GOT3 (cell line): Measurements from ENCODE around the gene ZEB2.
"Not testable (repeated sequence)": the region's sequence is repeated elsewhere in the genome, so short reads cannot be mapped to it uniquely, and the experiment has no call there.

ENCODE experiments used
- DNase-seq: peaks from one replicate; lab custom pipeline; 2025; ENCODE audit warnings: mixed read lengths; lab: John Stamatoyannopoulos, UW

The ZEB2 gene

DNA sequence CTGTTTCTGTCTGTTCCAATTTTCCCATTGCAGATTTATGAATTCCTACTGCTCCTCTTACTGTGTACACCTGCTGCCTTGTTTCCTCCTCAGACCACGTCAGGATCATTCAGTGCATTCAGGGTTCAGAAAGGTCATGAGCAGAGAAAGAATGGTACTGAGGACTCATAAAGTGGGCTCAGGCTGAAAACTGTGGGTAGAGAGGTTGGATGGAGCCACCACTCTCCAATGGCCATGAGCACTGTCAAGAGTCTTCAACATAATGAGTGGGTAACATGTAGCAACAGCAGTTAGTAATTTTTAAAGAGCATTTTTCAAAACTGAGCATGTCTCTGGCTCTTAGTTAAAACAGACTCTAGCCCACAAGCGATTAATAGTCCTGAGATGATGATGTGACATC, 138.2 kb downstream of the ZEB2 start:
- no peak for DNase-seq

- DNase-seq = no peak
Observed at GRCh38 chr2:144379851-144380311, 140.0 kb downstream of the ZEB2 start.

DNA sequence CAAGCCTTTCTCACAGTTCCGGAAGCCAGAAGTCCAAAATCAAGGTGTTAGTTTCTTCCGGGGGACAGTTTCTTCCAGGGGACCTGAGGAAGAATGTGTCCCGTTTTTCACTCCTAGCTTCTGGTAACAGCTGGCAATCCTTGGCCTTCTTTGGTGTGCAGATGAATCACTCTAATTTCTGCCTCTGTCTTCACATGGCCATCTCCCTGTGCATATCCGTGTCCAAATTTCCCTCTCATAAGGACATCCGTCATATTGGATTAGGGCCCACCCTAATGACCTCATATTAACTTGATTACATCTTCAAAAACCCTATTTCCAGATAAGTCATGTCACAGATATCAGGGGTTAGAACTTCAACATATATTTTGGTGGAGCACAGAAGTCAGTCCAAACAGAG, 141.4 kb downstream of the ZEB2 start:
- no peak for DNase-seq

DNA sequence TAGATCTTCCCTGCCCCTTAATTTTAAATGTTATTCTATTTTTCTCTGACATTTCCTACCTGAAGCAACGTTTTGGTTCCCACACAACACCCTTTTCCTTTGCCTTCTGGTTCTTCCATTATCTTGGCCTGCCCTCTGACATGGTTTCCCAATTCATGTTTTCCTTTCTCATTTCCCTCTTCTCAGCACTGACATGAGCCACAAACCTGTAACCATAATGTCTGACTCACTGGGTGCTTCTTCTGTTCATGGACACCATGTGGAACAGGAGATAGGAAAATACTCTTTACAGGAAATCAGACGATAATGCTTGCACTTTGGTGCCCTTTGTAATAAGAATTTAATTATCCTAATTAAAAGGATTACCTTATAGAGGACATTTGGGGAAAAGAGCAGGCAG, 142.0 kb downstream of the ZEB2 start:
- DNase-seq = no peak

GRCh38 chr2:144376926-144377325, 143.0 kb downstream of the ZEB2 start:
- no peak for DNase-seq

DNA sequence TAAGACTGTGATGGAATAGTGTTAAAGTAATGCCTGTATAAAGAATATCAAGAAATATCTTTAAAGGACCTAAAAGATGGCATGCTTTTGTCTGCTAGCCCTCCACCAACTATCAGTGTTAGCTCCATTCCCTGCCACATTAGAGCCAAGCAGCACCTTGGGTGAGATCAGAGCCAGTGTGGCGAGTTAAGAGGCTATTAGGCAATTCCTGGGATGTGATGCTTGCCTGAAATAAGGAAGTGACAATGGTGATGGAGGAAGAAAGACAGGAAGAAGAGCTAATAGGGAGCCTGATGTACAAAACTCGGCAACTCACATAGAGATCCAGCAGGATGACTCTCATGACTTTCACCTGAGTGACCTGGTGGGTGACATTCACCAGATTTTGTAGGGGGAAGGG, 143.5 kb downstream of the ZEB2 start:
- DNase-seq = no peak

GRCh38 chr2:144374163-144374661, 145.7 kb downstream of the ZEB2 start:
- DNase-seq = no peak

- no peak for DNase-seq
Observed at GRCh38 chr2:144372410-144373080, 147.4 kb downstream of the ZEB2 start.

DNA sequence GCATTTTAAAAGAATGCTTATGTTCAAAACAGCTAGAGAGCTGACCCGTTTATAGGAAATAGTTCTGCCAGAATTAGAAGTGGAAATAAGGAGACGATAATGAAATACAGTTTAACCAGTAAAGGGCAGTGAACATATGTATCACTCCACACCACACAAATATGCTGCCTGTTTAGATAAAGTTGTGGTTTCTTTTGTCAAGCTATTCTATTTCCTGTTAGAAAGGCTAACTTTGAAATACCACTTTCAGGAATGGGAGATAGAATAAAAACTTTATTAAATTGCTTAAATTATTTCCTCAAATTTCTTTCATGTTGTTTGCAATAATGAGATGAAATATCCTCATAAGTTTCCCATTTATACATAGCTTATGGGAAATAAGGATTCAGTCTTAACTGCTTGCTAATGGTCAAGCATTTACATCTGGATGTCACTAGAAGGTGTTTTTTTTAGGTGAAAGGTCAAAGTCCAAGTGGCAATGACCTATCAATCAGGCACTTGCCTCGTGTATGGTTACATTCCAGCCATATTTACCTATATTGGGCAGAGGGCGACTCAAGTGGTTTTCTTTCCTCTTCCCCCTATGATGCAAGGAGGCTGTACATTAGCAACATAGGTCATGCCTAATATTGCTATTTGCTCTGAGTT, 148.9 kb downstream of the ZEB2 start:
- DNase-seq = no peak

DNA sequence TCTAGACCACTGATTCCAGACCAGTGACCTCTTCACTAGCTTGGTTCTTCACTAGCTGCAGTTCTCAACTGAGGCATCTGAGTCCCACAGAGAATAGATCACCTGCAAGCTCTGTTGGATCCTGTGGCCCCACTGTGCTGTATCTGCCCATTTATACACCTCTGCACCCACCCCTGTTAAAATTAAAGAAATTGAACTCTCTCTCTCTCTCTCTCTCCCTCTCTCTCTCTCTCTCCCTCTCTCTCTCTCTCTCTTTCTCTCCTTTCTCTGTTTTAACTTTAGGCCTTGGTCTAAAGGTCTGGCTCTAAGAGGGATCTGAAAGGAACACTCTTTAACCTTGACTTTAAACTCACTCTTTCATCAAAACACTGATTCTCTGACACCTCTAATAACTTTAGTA, 150.5 kb downstream of the ZEB2 start:
- no peak for DNase-seq

DNA sequence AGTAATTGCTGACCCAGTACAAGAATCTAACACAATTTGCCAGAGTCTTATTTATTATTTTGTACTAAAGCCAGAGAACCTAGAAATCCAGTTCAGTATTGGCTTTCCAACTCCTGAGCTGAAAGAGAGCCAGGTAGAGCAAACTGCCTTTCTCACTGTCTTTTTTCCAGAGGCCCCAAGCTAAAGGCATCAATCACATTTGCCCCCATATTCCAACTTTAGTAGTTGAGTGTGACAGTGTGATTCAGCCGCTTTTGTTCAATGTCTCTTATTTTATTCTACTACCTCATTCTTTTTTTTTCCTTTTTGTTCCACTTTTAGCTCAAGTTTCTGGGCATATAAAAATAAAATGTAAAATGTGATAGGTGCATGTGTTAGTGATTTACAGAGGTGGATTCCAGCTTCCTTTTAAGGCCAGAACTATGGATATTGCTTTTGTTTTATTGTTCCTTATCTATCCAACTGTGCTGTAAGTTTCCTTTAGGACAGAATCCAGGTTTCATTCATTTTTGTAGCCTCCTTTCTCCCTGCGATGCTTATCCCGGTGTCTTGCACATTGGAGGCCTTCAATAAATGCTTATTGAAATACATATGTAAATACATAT, 153.0 kb downstream of the ZEB2 start:
- DNase-seq = no peak

DNA sequence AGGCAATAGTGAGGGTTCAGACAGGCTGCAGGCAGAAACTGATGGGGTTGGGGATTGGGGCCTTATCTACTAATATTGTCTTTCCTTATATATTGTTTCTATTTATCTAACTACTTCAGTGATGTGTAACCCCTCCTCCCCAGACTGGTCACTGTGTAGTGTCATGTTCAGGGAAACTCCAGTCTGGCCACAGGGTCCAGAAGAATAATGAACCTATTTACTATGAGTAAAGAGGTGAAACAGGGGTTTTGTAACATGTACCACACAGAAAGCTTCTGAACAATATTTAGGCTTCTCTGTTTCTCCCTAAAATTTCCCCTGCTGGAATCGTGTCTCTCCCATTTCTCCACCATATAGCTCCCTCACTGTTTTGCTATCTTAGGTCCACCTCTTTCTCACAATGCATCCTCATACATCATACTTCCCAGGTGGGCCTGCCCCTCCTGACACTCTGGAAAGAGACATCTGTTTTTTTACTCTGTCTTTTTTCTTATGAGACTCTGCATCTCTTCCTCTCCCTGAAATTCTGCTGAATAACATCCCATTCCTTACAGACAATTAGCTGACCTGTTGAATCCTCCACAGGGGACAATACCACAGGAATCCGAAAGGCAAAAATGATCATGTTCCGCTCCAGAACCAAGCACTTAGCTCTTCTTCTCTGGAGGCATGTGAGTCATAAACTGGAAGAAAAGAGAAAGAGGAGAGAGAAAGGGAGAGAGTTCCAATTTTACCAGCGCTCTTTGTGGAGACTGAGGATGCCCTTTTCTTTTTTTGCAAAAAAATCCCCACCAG, 154.8 kb downstream of the ZEB2 start:
- no peak for DNase-seq

- not testable (repeated sequence) for DNase-seq
Observed at GRCh38 chr2:144364247-144364646, 155.7 kb downstream of the ZEB2 start.

DNA sequence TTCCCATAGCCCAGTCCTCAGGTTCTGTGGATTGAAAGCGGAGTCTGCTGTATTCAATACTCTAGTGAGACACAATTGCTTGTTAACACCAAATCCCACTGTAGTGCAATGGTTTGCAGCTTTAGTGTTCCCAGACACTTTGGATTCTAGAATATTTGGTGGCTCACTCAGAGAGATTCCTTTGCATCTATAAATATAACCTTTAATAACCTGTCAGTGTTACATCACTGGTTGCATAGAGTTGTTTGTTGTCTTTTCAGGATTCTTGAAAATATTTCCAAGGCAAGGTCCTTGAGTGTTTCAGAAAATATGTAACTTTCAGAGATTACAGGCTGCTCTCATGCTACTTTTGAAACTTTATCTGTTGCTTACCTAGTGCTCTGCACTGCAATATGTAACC, 157.5 kb downstream of the ZEB2 start:
- no peak for DNase-seq

DNA sequence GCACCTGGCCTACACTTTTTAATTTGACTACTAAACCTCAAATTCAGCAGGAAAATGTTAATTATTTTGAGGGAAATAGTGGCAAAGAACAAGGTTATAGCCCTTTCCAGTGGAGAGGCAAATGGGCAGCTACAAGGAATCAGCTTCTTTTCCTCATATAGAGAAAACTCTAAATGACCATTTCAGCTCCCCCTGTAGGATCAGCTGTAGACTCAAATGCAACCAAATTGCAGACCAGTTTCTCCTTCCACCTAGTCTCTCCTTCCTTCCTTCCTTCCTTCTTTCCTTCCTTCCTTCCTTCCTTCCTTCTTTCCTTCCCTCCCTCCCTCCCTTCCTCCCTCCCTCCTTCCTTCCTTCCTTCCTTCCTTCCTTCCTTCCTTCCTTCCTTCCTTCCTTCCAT, 158.2 kb downstream of the ZEB2 start:
- DNase-seq = no peak

GRCh38 chr2:144359684-144360083, 160.2 kb downstream of the ZEB2 start:
- DNase-seq = no peak

DNA sequence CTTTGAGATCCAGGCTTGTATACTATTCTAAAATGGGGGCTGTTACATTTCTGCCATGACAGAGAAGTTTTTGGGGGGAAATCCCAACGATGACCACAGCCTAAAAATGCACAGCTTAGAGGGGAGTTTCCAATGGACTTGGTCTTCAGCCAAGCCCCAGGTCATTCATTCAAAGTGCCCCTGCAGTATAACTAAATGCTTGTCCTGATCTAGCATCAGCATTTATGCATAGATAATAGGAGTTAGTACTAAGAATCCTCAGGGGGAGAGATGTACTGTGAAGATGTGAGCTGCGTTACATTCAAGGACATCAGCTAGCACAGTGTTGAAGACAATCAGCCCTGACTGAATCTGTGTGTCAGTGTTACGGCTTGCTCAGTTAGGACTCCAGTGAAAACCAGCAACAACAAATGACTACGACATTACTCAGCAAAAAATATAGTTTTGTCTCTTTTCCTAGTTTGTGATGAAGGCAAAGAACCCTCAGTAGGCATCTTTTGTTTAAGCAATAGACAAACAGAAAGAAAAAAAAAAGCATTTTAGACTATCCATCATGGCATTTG, 160.9 kb downstream of the ZEB2 start:
- DNase-seq = no peak

DNA sequence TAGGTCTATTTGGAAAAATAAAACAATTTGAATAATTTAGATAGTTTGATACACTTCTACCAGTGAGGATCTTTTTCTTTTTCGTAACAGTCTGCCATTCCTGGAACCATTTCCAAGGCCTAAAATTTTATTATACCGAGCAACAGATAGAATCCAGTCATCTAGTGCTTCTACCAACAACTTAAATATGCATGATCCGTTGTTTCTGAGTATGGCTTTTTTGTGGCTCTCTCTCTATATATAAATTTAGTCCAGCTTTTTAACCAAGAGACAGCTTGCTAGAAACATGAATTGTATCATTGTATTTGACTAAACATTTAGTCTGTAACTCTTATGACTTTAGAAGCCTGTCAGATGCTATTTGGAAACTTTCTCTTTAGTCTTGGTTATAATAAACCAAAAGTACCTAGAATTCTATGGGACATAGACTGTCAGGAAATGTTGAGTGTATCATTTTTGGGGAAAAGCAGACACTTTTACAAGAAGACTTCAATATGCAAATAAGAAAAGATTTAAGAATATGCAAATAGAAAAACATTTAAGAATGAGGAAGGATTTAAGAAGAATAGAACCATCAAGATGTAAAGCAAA, 161.4 kb downstream of the ZEB2 start:
- no peak for DNase-seq

- no peak for DNase-seq
Observed at GRCh38 chr2:144357623-144358373, 162.1 kb downstream of the ZEB2 start.

DNA sequence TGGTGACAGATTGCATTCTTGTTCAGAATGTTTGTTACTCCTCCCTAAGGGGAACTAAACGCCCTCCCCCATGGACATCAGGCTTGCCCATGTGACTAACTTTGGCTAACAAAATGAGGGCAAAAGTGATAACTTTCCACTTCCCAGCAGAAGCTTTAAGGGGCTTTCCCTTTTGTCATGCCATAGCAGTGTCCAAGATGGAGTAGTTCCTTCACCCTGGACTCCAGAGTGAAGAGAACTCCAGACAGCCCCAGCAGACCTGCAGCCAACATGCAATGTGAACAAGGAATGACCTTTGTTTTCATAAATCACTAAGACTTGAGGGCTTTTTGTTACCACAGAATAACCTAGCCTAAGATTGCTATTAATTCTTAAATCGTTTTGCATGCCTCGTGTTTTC, 163.5 kb downstream of the ZEB2 start:
- no peak for DNase-seq

- DNase-seq = no peak
Observed at GRCh38 chr2:144354953-144355352, 165.0 kb downstream of the ZEB2 start.
